ENCODE results near the gene ESPNL. TPM values are rescaled to one million over a fixed set of nuclear protein-coding genes. Genes with fewer than 3 reads are reported as not detected.

The ESPNL gene
- total RNA-seq, 2 donors from 2014 or later: 0.05 TPM; not detected in 1

- H3K27me3 Mint-ChIP-seq: peaks cover 20% of the 10 kb centered on the region
- H3K4me1 Mint-ChIP-seq: peaks cover 12% of the 10 kb centered on the region
- H3K36me3 Mint-ChIP-seq (ENCODE audit: low read depth): no peaks in the 10 kb centered on the region
- H3K27ac Mint-ChIP-seq: no peak overlapping the region
- H3K9me3 ChIP-seq (ENCODE audit: control insufficient read depth, low read length, poor library complexity, severe bottlenecking): no peaks in the 10 kb centered on the region
- H3K4me3 Mint-ChIP-seq: peak overlapping the region; percentile 73
- no peak for ATAC-seq
- no peak for DNase-seq
These were observed 57.9 kb downstream of the ESPNL start for GRCh38 chr2:238158018-238158508.

- DNase-seq (peak in 1 of 3 donors; percentile 40), ATAC-seq (peak; percentile 83)
- Mint-ChIP-seq H3K27me3 (peaks cover 20% of the 10 kb centered on the region), H3K36me3 (ENCODE audit: low read depth) (no peaks in the 10 kb centered on the region), H3K4me3 (peak within 1 kb of the TSS; percentile 75), H3K27ac (peak within 1 kb of the TSS; percentile 29), H3K4me1 (peaks cover 12% of the 10 kb centered on the region)
- H3K9me3 ChIP-seq (ENCODE audit: control insufficient read depth, low read length, poor library complexity, severe bottlenecking): no peaks in the 10 kb centered on the region
These were observed 58.5 kb downstream of the ESPNL start, which contains the start of gene ERFE for GRCh38 chr2:238158509-238159070. TSS of gene ERFE (plus strand) at chr2:238158970. CDS start at chr2:238159008, 38 bp downstream.

GRCh38 chr2:238159071-238159539, 59.0 kb downstream of the ESPNL start:
- Mint-ChIP-seq H3K4me1 (peaks cover 12% of the 10 kb centered on the region), H3K27ac (peak overlapping the region; percentile 29), H3K4me3 (peak overlapping the region; percentile 75), H3K36me3 (ENCODE audit: low read depth) (no peaks in the 10 kb centered on the region), H3K27me3 (peaks cover 20% of the 10 kb centered on the region)
- ATAC-seq: peak; percentile 57
- H3K9me3 ChIP-seq (ENCODE audit: control insufficient read depth, low read length, poor library complexity, severe bottlenecking): no peaks in the 10 kb centered on the region
- no peak for DNase-seq

- Mint-ChIP-seq H3K27ac (peak overlapping the region; percentile 29), H3K36me3 (ENCODE audit: low read depth) (no peaks in the 10 kb centered on the region), H3K27me3 (peaks cover 24% of the 10 kb centered on the region), H3K4me3 (peak overlapping the region; percentile 75), H3K4me1 (peaks cover 13% of the 10 kb centered on the region)
- no peaks in the 10 kb centered on the region for H3K9me3 ChIP-seq (ENCODE audit: control insufficient read depth, low read length, poor library complexity, severe bottlenecking)
- ATAC-seq (no peak), DNase-seq (no peak)
These were observed 59.6 kb downstream of the ESPNL start for GRCh38 chr2:238159661-238160205.

GRCh38 chr2:238160206-238161129, 60.3 kb downstream of the ESPNL start:
- H3K9me3 ChIP-seq (ENCODE audit: control insufficient read depth, low read length, poor library complexity, severe bottlenecking): no peaks in the 10 kb centered on the region
- DNase-seq (no peak), ATAC-seq (no peak)
- H3K36me3 Mint-ChIP-seq (ENCODE audit: low read depth): no peaks in the 10 kb centered on the region
- peaks cover 30% of the 10 kb centered on the region for H3K27me3 Mint-ChIP-seq
- H3K4me3 Mint-ChIP-seq: peak overlapping the region; percentile 43
- H3K27ac Mint-ChIP-seq: no peak overlapping the region
- peaks cover 19% of the 10 kb centered on the region for H3K4me1 Mint-ChIP-seq

- peaks cover 26% of the 10 kb centered on the region for H3K27me3 Mint-ChIP-seq
- no peak for DNase-seq
- H3K27ac Mint-ChIP-seq: no peak overlapping the region
- H3K4me1 Mint-ChIP-seq: peaks cover 19% of the 10 kb centered on the region
- H3K36me3 Mint-ChIP-seq (ENCODE audit: low read depth): no peaks in the 10 kb centered on the region
- no peaks in the 10 kb centered on the region for H3K9me3 ChIP-seq (ENCODE audit: control insufficient read depth, low read length, poor library complexity, severe bottlenecking)
- no peak overlapping the region for H3K4me3 Mint-ChIP-seq
- no peak for ATAC-seq
These were observed 61.3 kb downstream of the ESPNL start for GRCh38 chr2:238161291-238162051.

GRCh38 chr2:238162251-238162845, 62.2 kb downstream of the ESPNL start:
- no peak overlapping the region for H3K27ac Mint-ChIP-seq
- no peak overlapping the region for H3K4me3 Mint-ChIP-seq
- no peak for ATAC-seq

GRCh38 chr2:238162846-238163441, 62.8 kb downstream of the ESPNL start:
- peaks cover 19% of the 10 kb centered on the region for H3K4me1 Mint-ChIP-seq
- ATAC-seq (no peak), DNase-seq (no peak)

More at GRCh38 chr2:238162251-238162845, 62.2 kb downstream of the ESPNL start:
- no peak for DNase-seq
- peaks cover 19% of the 10 kb centered on the region for H3K4me1 Mint-ChIP-seq
- H3K9me3 ChIP-seq (ENCODE audit: control insufficient read depth, low read length, poor library complexity, severe bottlenecking): no peaks in the 10 kb centered on the region
- no peaks in the 10 kb centered on the region for H3K36me3 Mint-ChIP-seq (ENCODE audit: low read depth)
- peaks cover 26% of the 10 kb centered on the region for H3K27me3 Mint-ChIP-seq

GRCh38 chr2:238163481-238164198, 63.5 kb downstream of the ESPNL start:
- H3K36me3 Mint-ChIP-seq (ENCODE audit: low read depth): no peaks in the 10 kb centered on the region
- H3K4me1 Mint-ChIP-seq: peaks cover 19% of the 10 kb centered on the region
- no peak overlapping the region for H3K4me3 Mint-ChIP-seq
- H3K27me3 Mint-ChIP-seq: peaks cover 26% of the 10 kb centered on the region
- H3K27ac Mint-ChIP-seq: no peak overlapping the region
- ATAC-seq (no peak), DNase-seq (no peak)
- no peaks in the 10 kb centered on the region for H3K9me3 ChIP-seq (ENCODE audit: control insufficient read depth, low read length, poor library complexity, severe bottlenecking)

More at GRCh38 chr2:238162846-238163441, 62.8 kb downstream of the ESPNL start:
- H3K27me3 Mint-ChIP-seq: peaks cover 26% of the 10 kb centered on the region
- H3K4me3 Mint-ChIP-seq: no peak overlapping the region
- no peaks in the 10 kb centered on the region for H3K9me3 ChIP-seq (ENCODE audit: control insufficient read depth, low read length, poor library complexity, severe bottlenecking)
- H3K27ac Mint-ChIP-seq: no peak overlapping the region
- H3K36me3 Mint-ChIP-seq (ENCODE audit: low read depth): no peaks in the 10 kb centered on the region

GRCh38 chr2:238164906-238165287, 64.8 kb downstream of the ESPNL start:
- DNase-seq (no peak), ATAC-seq (no peak)
- Mint-ChIP-seq H3K27ac (peak overlapping the region; percentile 80), H3K4me3 (peak overlapping the region; percentile 60), H3K4me1 (peaks cover 11% of the 10 kb centered on the region), H3K27me3 (peaks cover 18% of the 10 kb centered on the region), H3K36me3 (ENCODE audit: low read depth) (peaks cover 1% of the 10 kb centered on the region)
- H3K9me3 ChIP-seq (ENCODE audit: control insufficient read depth, low read length, poor library complexity, severe bottlenecking): no peaks in the 10 kb centered on the region

- Mint-ChIP-seq H3K36me3 (ENCODE audit: low read depth) (peaks cover 4% of the 10 kb centered on the region), H3K27me3 (peaks cover 14% of the 10 kb centered on the region), H3K4me1 (peaks cover 10% of the 10 kb centered on the region), H3K4me3 (no peak overlapping the region), H3K27ac (peak overlapping the region; percentile 80)
- no peaks in the 10 kb centered on the region for H3K9me3 ChIP-seq (ENCODE audit: control insufficient read depth, low read length, poor library complexity, severe bottlenecking)
- no peak for DNase-seq
- no peak for ATAC-seq
These were observed 65.3 kb downstream of the ESPNL start for GRCh38 chr2:238165288-238165921.
